Heart right ventricle (tissue), 16 donors: ENCODE measurements around the gene UST. TPM values are rescaled to one million over a fixed set of nuclear protein-coding genes. Genes with fewer than 3 reads are reported as not detected.
A peak's percentile ranks its signal among the peaks of the same experiment; 100 is the strongest.

Source experiments
- ATAC-seq, 8 donors: fragments of 200-7000 bp; cut with Tn5 transposase; one replicate each; pipeline ENCODE4 v1.9.1; 2020; ENCODE audit warnings: mild to moderate bottlenecking in 8 of 8, moderate library complexity in 8 of 8, moderate number of reproducible peaks in 1 of 8
- DNase-seq, 2 donors: peaks; one replicate each; pipeline ENCODE4 v3.0.0-alpha.2; 2020
- H3K27ac ChIP-seq, 10 donors: fragments of 200-600 bp; sonication (generic) in 2 of 10; one replicate each; pipeline versions ENCODE4 v1.5.0 to v1.8.0; 2020 to 2022; ENCODE audit warnings: mild to moderate bottlenecking in 3 of 10
- H3K27me3 ChIP-seq, 7 donors: fragments of 200-600 bp; one replicate each; pipeline ENCODE4 v1.8.0; 2021 to 2022; ENCODE audit warnings: mild to moderate bottlenecking in 2 of 7
- H3K36me3 ChIP-seq, 9 donors: fragments of 200-600 bp; sonication (generic) in 1 of 9; one replicate each; pipeline versions ENCODE4 v1.5.0 to v1.8.0; 2020 to 2022; ENCODE audit warnings: mild to moderate bottlenecking in 2 of 9
- H3K4me1 ChIP-seq, 9 donors: fragments of 200-600 bp; sonication (generic) in 1 of 9; one replicate each; pipeline versions ENCODE4 v1.5.0 to v1.8.0; 2020 to 2022; ENCODE audit warnings: mild to moderate bottlenecking in 4 of 9
- H3K4me3 ChIP-seq, 10 donors: fragments of 200-600 bp; sonication (generic) in 2 of 10; one replicate each; pipeline versions ENCODE4 v1.5.0 to v1.8.0; 2020 to 2022; ENCODE audit warnings: mild to moderate bottlenecking in 7 of 10, moderate library complexity in 2 of 10
- H3K9me3 ChIP-seq, 11 donors: fragments of 200-600 bp in 10 of 11; sonication (generic) in 2 of 11; one replicate each; pipeline versions ENCODE4 v1.5.0 to v1.8.0; 2013 to 2022; ENCODE audit warnings: mild to moderate bottlenecking in 2 of 11, control low read depth in 1 of 11, moderate library complexity in 1 of 11
- WGBS, 2 donors: extraction: QIAGEN DNeasy Blood & Tissue Kit; methylation state at CpG; one replicate each; pipeline ENCODE4 v1.1.7; 2013; ENCODE audit warnings: inconsistent platforms in 1 of 2; 5-methylcytosine and 5-hydroxymethylcytosine counted together
- intact Hi-C, 10 donors: fragments of 100-400 bp; cut with DNase I; formaldehyde crosslinking; loops; one replicate each; pipeline versions ENCODE4 v1.11.1 to v1.14.2; 2022
- polyA plus RNA-seq, 2 donors: library from polyadenylated mRNA; stranded (reverse); fragments of 200-250 nt; gene quantifications; one replicate each; pipeline ENCODE4 v1.2.3, GENCODE V29; 2013
- total RNA-seq, 10 donors: library from RNA; stranded (reverse); fragmentation: NEBNext Ultra II Directional in 3 of 10; extraction: Animal tissue kit (Norgen Biotek cat#: 25700) in 3 of 10; gene quantifications; one replicate each; pipeline versions ENCODE4 v1.2.1 to v1.2.4, GENCODE V29; 2021 to 2023
- TF ChIP-seq, protein P1 (sequence below), 9 donors: fragments of 200-600 bp; sonication (generic) in 2 of 9; IDR thresholded peaks; one replicate each; pipeline versions ENCODE4 v1.5.0 to v1.8.0; 2021 to 2022; ENCODE audit warnings: antibody characterized with exemption in 9 of 9, mild to moderate bottlenecking in 5 of 9, moderate library complexity in 1 of 9
- donor health status: Arrhythmogenic right ventricular cardiomyopathy.
- donor health status: ischemic (EF 13 %, LVEDD 7.1; RV severe dilation, severe dysfunction).
- donor health status: healthy with polysubstance abuse.
- donor health status: DM: no; HTN: yes; CAD: no.
- donor health status: DM: no; HTN: no; CAD: no.
- donor health status: ischemic (EF 25% LVEDD 6.9; RV normal size, moderate dysfunction).
- donor health status: ischemic (EF 25% LVEDD 5.7; RV mildly dilated, moderate dysfunction).
- donor health status: healthy.
- donor health status: DM: yes; HTN: yes; CAD: no.
- donor health status: Ischemic cardiomyopathy.
- donor health status: ischemic (EF 35%, LVEDD 5.7; RV mildly dilated, moderate dysfunction).
- donor health status: nonischemic (EF 11% LVEDD 7.7; RV severe dilation, severe dysfunction).
- donor health status: DM: yes; HTN: yes; CAD: no.
- donor health status: PGD.
- donor health status: ischemic (EF 29% LVEDD 5.4; RV normal size, mild dysfunction).
- donor health status: nonischemic (EF 23%, LVEDD 6.1; RV moderate dilation, normal function).

The UST gene
- total and polyA plus RNA-seq, 12 donors: 1.6 to 4.1 (median 2.3) TPM

DNA sequence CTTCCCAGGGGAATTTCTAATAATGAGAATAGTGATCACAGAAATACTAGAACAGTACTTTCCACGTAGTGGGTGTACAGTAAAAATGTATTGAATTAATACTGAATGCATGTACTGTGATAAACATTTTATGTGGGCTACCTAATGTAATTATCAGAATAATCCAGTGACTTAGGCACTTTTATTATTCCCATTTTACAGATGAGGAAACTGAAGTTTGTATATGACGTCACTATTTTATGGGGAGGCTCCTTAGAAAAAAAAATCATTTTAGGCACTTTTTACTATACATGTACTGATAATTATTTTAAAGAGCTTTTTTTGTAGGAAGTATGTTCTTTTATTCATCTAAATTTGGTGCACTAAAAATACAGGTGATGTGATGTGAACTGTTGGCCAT, 295.1 kb downstream of the UST start:
- WGBS, 2 donors: 99 to 100% methylated on average over 2 of the region's 2 CpGs
- intact Hi-C loops: no loop called here
- Histone ChIP-seq H3K36me3 (no peaks in the 10 kb centered on the region), H3K4me1 (peaks cover 0 to 6% (median under 1%) of the 10 kb centered on the region in 9 donors), H3K27ac (no peak overlapping the region), H3K9me3 (no peaks in the 10 kb centered on the region), H3K27me3 (peaks cover 0 to 3% (median 0%) of the 10 kb centered on the region in 7 donors), H3K4me3 (no peak overlapping the region)
- no peak for ATAC-seq
- TF ChIP-seq, protein P1, sequence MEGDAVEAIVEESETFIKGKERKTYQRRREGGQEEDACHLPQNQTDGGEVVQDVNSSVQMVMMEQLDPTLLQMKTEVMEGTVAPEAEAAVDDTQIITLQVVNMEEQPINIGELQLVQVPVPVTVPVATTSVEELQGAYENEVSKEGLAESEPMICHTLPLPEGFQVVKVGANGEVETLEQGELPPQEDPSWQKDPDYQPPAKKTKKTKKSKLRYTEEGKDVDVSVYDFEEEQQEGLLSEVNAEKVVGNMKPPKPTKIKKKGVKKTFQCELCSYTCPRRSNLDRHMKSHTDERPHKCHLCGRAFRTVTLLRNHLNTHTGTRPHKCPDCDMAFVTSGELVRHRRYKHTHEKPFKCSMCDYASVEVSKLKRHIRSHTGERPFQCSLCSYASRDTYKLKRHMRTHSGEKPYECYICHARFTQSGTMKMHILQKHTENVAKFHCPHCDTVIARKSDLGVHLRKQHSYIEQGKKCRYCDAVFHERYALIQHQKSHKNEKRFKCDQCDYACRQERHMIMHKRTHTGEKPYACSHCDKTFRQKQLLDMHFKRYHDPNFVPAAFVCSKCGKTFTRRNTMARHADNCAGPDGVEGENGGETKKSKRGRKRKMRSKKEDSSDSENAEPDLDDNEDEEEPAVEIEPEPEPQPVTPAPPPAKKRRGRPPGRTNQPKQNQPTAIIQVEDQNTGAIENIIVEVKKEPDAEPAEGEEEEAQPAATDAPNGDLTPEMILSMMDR (IDR thresholded peaks at IDR 0.05): no peak
- no peak for DNase-seq

DNA sequence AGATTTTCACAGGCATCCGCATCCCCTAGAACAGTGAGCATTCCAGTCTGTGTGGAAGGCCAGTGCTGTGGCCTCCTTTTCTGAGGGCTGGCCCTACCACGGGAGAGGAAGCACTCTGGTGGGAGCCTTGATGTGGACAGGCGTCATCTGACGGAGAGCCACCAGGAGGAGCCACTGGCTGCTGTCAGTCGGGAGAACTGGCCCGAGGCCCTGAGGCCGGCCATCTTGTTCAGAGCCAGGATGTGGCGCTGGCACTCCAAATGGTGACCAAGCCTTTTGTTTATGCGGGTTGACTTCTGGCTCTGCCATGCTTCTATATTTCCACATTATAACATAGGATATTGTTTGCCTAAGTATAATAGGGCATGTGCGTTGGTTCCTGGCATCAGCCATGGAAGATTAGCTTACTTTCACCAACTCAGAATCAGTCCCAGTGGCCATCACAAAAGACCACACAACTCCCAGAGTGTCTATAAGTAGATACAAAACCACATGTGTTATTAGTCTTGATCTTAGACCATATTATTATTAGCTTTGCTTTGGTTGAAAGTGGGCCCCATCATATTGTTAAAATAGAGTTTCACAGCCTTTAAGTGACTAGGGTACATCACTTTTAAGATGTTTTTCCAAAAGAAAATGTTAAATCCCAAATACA, 296.8 kb downstream of the UST start:
- DNase-seq (no peak), ATAC-seq (no peak)
- TF ChIP-seq, protein P1 (IDR thresholded peaks at IDR 0.05): peak in 4 of 9 donors; percentile 8 to 29 (median 24)
- Histone ChIP-seq H3K4me1 (peaks cover 0 to 13% (median 4%) of the 10 kb centered on the region in 9 donors), H3K27ac (no peak overlapping the region), H3K36me3 (no peaks in the 10 kb centered on the region), H3K9me3 (no peaks in the 10 kb centered on the region), H3K4me3 (no peak overlapping the region), H3K27me3 (peaks cover 0 to 3% (median 0%) of the 10 kb centered on the region in 7 donors)
- WGBS, 2 donors: 93 to 95% methylated on average over 10 of the region's 10 CpGs
- intact Hi-C loops: no loop called here

DNA sequence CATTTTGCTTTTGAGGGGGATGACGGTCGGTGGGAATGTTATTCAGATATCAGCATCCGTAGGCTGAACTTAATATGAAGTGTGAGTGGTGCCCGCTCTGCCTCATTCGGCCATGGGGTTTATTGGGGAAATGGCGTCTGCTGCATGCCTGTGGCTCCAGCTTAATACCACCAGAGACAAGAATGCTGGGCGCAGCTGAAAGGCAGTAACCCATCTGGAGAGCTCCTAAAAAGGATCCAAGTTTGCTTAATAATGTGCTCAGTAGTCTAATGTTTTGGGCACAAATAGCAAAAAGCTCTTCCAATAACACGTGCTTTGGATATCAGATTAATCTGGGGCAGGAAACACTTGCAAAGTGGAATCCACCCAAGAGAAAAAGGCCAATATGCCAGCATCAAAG, 297.7 kb downstream of the UST start:
- H3K27ac ChIP-seq: no peak overlapping the region
- ATAC-seq: no peak
- 87 to 91% methylated on average over 8 of the region's 8 CpGs for WGBS, 2 donors

DNA sequence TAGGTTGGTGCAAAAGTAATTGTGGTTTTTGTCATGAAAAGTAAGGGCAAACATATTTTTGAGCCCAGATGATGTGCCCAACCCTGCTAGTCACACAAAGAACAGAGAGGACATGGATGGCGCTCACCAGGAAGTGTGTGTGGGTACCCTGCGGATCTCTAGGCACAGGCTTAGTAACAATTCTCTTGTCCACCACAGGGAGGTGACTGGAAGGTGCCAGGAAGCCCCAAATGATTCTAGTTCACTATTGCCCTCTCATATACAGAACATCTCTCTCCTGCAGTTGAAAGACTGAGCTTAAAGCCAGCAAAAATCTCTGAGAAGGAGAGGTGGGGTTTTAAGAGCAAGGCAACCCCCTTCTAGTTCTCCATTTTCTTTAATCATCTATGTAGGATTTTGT, 298.6 kb downstream of the UST start:
- Histone ChIP-seq H3K27ac (no peak overlapping the region), H3K4me1 (peaks cover 0 to 13% (median 4%) of the 10 kb centered on the region in 9 donors), H3K36me3 (no peaks in the 10 kb centered on the region), H3K4me3 (no peak overlapping the region), H3K9me3 (no peaks in the 10 kb centered on the region), H3K27me3 (peaks cover 0 to 3% (median 0%) of the 10 kb centered on the region in 7 donors)
- WGBS, 2 donors: 87 to 91% methylated on average over 2 of the region's 2 CpGs
- ATAC-seq (no peak), DNase-seq (no peak)
- TF ChIP-seq, protein P1 (IDR thresholded peaks at IDR 0.05): no peak
- intact Hi-C loops: no loop called here

More for the DNA sequence above, 297.7 kb downstream of the UST start:
- intact Hi-C loops: no loop called here
- Histone ChIP-seq H3K9me3 (no peaks in the 10 kb centered on the region), H3K4me3 (no peak overlapping the region), H3K36me3 (no peaks in the 10 kb centered on the region), H3K4me1 (peaks cover 0 to 13% (median 4%) of the 10 kb centered on the region in 9 donors), H3K27me3 (peaks cover 0 to 3% (median 0%) of the 10 kb centered on the region in 7 donors)
- no peak for DNase-seq
- TF ChIP-seq, protein P1 (IDR thresholded peaks at IDR 0.05): no peak
